ENCODE results near the gene TPPP3. TPM values are rescaled to one million over a fixed set of nuclear protein-coding genes. Genes with fewer than 3 reads are reported as not detected.

TPPP3 gene
- total RNA-seq, 4 donors from 2014 or later: 2.2 to 31.9 (median 7.1) TPM

DNA sequence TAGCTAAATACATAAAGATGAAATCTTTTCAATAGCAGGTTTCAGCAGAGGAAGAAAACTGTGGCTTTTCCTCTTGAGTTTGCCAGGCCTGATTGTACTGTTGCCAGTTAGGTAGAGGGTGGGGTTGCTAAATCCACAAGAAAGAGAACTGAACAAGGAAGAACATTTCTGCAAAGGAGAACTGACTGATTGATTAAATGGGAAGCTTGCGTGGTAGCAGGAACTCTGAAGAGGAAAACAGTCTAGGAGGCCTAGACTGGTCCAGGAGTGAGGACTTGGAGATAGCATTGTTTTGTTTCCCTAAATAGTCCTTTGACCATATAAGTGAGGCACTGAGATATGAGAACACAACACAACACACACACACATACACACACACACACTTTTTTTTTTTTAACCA is 47.9 kb downstream of the TPPP3 start:
- Histone ChIP-seq H3K4me1 (no peaks in the 10 kb centered on the region), H3K4me3 (no peak overlapping the region), H3K27ac (no peak overlapping the region), H3K36me3 (no peaks in the 10 kb centered on the region), H3K9me3 (no peaks in the 10 kb centered on the region), H3K27me3 (no peaks in the 10 kb centered on the region)
- intact Hi-C loops (cut with DNase I; ENCODE audit: low total_unique reads): no loop called here
- ATAC-seq: no peak
- TF ChIP-seq, protein P1, sequence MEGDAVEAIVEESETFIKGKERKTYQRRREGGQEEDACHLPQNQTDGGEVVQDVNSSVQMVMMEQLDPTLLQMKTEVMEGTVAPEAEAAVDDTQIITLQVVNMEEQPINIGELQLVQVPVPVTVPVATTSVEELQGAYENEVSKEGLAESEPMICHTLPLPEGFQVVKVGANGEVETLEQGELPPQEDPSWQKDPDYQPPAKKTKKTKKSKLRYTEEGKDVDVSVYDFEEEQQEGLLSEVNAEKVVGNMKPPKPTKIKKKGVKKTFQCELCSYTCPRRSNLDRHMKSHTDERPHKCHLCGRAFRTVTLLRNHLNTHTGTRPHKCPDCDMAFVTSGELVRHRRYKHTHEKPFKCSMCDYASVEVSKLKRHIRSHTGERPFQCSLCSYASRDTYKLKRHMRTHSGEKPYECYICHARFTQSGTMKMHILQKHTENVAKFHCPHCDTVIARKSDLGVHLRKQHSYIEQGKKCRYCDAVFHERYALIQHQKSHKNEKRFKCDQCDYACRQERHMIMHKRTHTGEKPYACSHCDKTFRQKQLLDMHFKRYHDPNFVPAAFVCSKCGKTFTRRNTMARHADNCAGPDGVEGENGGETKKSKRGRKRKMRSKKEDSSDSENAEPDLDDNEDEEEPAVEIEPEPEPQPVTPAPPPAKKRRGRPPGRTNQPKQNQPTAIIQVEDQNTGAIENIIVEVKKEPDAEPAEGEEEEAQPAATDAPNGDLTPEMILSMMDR (IDR thresholded peaks at IDR 0.05 in 4 of 5, conservative IDR thresholded peaks at IDR 0.05 in 1 of 5): no peak
- TF ChIP-seq POLR2A (IDR thresholded peaks at IDR 0.05): no peak
- in situ Hi-C loops (cut with MboI; ENCODE audit: low sequenced_read_pairs in 4 of 4): no loop called here
- no peak for DNase-seq

DNA sequence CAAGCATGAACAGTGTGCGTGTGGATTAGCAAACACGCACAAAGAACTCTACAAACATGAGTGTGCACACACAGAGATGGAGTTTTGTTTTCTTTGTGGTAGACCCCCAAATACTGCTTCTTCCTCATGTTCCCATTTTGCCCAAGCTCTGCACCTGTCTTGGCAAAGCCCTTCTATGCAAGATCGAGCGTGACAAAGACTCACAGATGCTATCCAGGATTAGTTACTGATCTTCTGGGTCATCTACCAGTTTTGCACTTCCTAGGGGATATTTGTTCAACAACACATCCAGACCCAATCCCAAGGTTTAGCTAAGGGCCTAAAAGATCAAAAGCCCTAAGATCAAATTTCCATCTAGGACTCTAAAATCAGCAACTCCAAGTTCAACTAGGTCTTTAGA is 50.7 kb downstream of the TPPP3 start:
- H3K27me3 ChIP-seq: no peaks in the 10 kb centered on the region
- ATAC-seq (no peak), DNase-seq (no peak)
- H3K4me1 ChIP-seq: no peaks in the 10 kb centered on the region
- in situ Hi-C loops (cut with MboI; ENCODE audit: low sequenced_read_pairs in 4 of 4): no loop called here
- intact Hi-C loops (cut with DNase I; ENCODE audit: low total_unique reads): no loop called here
- H3K27ac ChIP-seq: no peak overlapping the region
- H3K4me3 ChIP-seq: no peak overlapping the region
- no peak for TF ChIP-seq POLR2A (IDR thresholded peaks at IDR 0.05)
- no peaks in the 10 kb centered on the region for H3K9me3 ChIP-seq
- H3K36me3 ChIP-seq: no peaks in the 10 kb centered on the region

DNA sequence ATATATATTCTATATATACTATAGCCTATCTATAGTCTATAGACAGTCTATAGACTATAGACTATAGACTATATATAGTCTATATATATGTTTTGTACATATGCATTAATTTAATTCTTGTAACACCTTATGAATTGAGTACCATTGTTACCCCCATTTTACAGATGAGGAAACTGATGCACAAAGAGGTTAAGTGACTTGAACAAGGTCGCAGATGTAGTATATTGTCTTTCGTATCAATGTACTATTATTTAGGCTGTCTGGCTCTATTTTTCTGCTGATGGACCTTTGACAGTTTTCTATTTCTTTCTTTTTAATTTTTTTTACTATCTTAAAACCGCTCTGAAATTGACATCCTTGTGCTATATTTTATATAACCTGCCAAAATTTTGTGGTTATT is 52.0 kb downstream of the TPPP3 start:
- Histone ChIP-seq H3K36me3 (no peaks in the 10 kb centered on the region), H3K27me3 (no peaks in the 10 kb centered on the region), H3K4me3 (no peak overlapping the region), H3K4me1 (no peaks in the 10 kb centered on the region), H3K9me3 (no peaks in the 10 kb centered on the region), H3K27ac (no peak overlapping the region)
- in situ Hi-C loops (cut with MboI; ENCODE audit: low sequenced_read_pairs in 4 of 4) (no loop called here), intact Hi-C loops (cut with DNase I; ENCODE audit: low total_unique reads) (no loop called here)
- TF ChIP-seq POLR2A (IDR thresholded peaks at IDR 0.05): no peak
- TF ChIP-seq, protein P1 (IDR thresholded peaks at IDR 0.05 in 4 of 5, conservative IDR thresholded peaks at IDR 0.05 in 1 of 5): no peak
- ATAC-seq (no peak), DNase-seq (no peak)

Other genes starting within 250 kb of the TPPP3 start
- gene B3GNT9, start 242.5 kb downstream of the TPPP3 start, total RNA-seq: 1 to 10 TPM; 1.5 to 3.1 (median 2.6) TPM
- gene TRADD, start 233.6 kb downstream of the TPPP3 start, total RNA-seq: 10 to 100 TPM in 2 of 4 donors, 1 to 10 TPM in 2; 8.8 to 15.3 (median 10.1) TPM
- gene FBXL8, start 233.5 kb downstream of the TPPP3 start, total RNA-seq: 10 to 100 TPM in 3 of 4 donors, 1 to 10 TPM in 1; 7.0 to 16.3 (median 14.3) TPM
- 100 to 1,000 TPM in 1 of 4 donors, 10 to 100 TPM in 2, 1 to 10 TPM in 1; 9.0 to 111 (median 29.7) TPM for gene HSF4, start 228.8 kb downstream of the TPPP3 start, total RNA-seq
- gene NOL3, start 223.0 kb downstream of the TPPP3 start, total RNA-seq: 100 to 1,000 TPM in 3 of 4 donors, 10 to 100 TPM in 1; 77.5 to 231 (median 173) TPM
- gene MATCAP1, start 209.5 kb downstream of the TPPP3 start, total RNA-seq: 1 to 10 TPM; 2.5 to 7.7 (median 4.5) TPM
- 1 to 10 TPM in 1 of 4 donors, under 1 TPM in 3; 0.20 to 2.3 (median 0.88) TPM for gene EXOC3L1, start 203.4 kb downstream of the TPPP3 start, total RNA-seq
- 100 to 1,000 TPM in 1 of 4 donors, 10 to 100 TPM in 3; 67.8 to 114 (median 96.5) TPM for gene E2F4, start 201.3 kb downstream of the TPPP3 start, total RNA-seq
- gene ELMO3, start 194.4 kb downstream of the TPPP3 start, total RNA-seq: under 1 TPM; 0.09 to 0.55 (median 0.29) TPM
- gene TMEM208, start 166.4 kb downstream of the TPPP3 start, total RNA-seq: 10 to 100 TPM; 14.7 to 35.8 (median 29.2) TPM
- gene FHOD1, start 146.0 kb downstream of the TPPP3 start, total RNA-seq: 10 to 100 TPM; 26.3 to 65.3 (median 52.4) TPM
- 1 to 10 TPM in 3 of 4 donors, under 1 TPM in 1; 0.61 to 2.0 (median 1.2) TPM for gene SLC9A5, start 144.5 kb downstream of the TPPP3 start, total RNA-seq
- 10 to 100 TPM in 1 of 4 donors, 1 to 10 TPM in 3; 1.1 to 16.5 (median 2.6) TPM for gene PLEKHG4, start 114.0 kb downstream of the TPPP3 start, total RNA-seq
- not detected for gene KCTD19, start 66.8 kb downstream of the TPPP3 start, total RNA-seq
- not detected for gene LRRC36, start 66.7 kb downstream of the TPPP3 start, total RNA-seq
- 10 to 100 TPM in 1 of 4 donors, 1 to 10 TPM in 3; 4.4 to 11.0 (median 8.9) TPM for gene ZDHHC1, start 23.0 kb upstream of the TPPP3 start, total RNA-seq
- gene HSD11B2, start 37.6 kb upstream of the TPPP3 start, total RNA-seq: 1 to 10 TPM in 2 of 4 donors, not detected in 2; 2.3 to 4.1 TPM
- gene ATP6V0D1, start 87.7 kb upstream of the TPPP3 start, total RNA-seq: 100 to 1,000 TPM; 117 to 211 (median 157) TPM
- not detected for gene AGRP, start 90.0 kb upstream of the TPPP3 start, total RNA-seq
- 10 to 100 TPM; 10.6 to 65.4 (median 25.1) TPM for gene RIPOR1, start 135.3 kb upstream of the TPPP3 start, total RNA-seq
- 10 to 100 TPM; 25.9 to 35.9 (median 30.3) TPM for gene CTCF, start 169.0 kb upstream of the TPPP3 start, total RNA-seq

Data from gastrocnemius medialis (tissue), 4 donors.